Karpas-422 (cell line): ENCODE data around the gene RFT1. TPM values are rescaled to one million over a fixed set of nuclear protein-coding genes. Genes with fewer than 3 reads are reported as not detected.

ENCODE experiments used
- DNase-seq: peaks from one replicate; pipeline ENCODE4 v3.0.0-alpha.2; 2015
- H2AFZ ChIP-seq: fragments of 200-600 bp; sonication (generic); 2 replicates; pipeline ENCODE4 v1.6.1; 2014; ENCODE audit warnings: antibody characterized with exemption, low read length, mixed read lengths
- H3K27ac ChIP-seq: fragments of 200-600 bp; sonication (generic); 2 replicates; pipeline ENCODE4 v1.5.1; 2014; ENCODE audit warnings: mild to moderate bottlenecking, low read length, moderate library complexity
- H3K27me3 ChIP-seq: fragments of 200-600 bp; sonication (generic); 2 replicates; pipeline ENCODE4 v1.6.1; 2014; ENCODE audit warnings: low read length, mixed read lengths
- H3K36me3 ChIP-seq: fragments of 200-600 bp; sonication (generic); 2 replicates; pipeline ENCODE4 v1.6.1; 2014; ENCODE audit warnings: low read length, mixed read lengths; ENCODE audit not compliant: insufficient read depth
- H3K4me1 ChIP-seq: fragments of 200-600 bp; sonication (generic); 2 replicates; pipeline ENCODE4 v1.6.1; 2014; ENCODE audit warnings: mild to moderate bottlenecking, low read length, mixed read lengths
- H3K4me2 ChIP-seq: fragments of 200-600 bp; sonication (generic); 2 replicates; pipeline ENCODE4 v1.6.1; 2014; ENCODE audit warnings: low read length, low read depth, mild to moderate bottlenecking; ENCODE audit not compliant: poor library complexity, severe bottlenecking
- H3K4me3 ChIP-seq: fragments of 200-600 bp; sonication (generic); 2 replicates; pipeline ENCODE4 v1.5.1; 2014; ENCODE audit warnings: mild to moderate bottlenecking, antibody characterized with exemption, low read length, mixed read lengths
- H3K79me2 ChIP-seq: fragments of 200-600 bp; sonication (generic); 2 replicates; pipeline ENCODE4 v1.6.1; 2014; ENCODE audit warnings: mild to moderate bottlenecking, low read length, mixed read lengths
- H3K9ac ChIP-seq: fragments of 200-600 bp; sonication (generic); 2 replicates; pipeline ENCODE4 v1.6.0; 2014; ENCODE audit warnings: low read length
- H3K9me2 ChIP-seq: fragments of 200-600 bp; sonication (generic), shearing (Covaris generic); replicated peaks from 2 replicates; pipeline ENCODE4 v1.6.0; 2014; ENCODE audit warnings: mild to moderate bottlenecking, low read length, moderate library complexity; ENCODE audit not compliant: insufficient read depth
- H3K9me3 ChIP-seq: fragments of 300-700, 200-600 bp; sonication (generic); 2 replicates; pipeline ENCODE4 v1.6.1; 2014; ENCODE audit warnings: low read length, mixed read lengths
- H4K20me1 ChIP-seq: fragments of 200-600 bp; sonication (generic); 2 replicates; pipeline ENCODE4 v1.6.1; 2014; ENCODE audit warnings: mild to moderate bottlenecking, antibody characterized with exemption, low read length, low read depth; ENCODE audit not compliant: insufficient read depth
- total RNA-seq: library from RNA; depleted of rRNA; stranded (reverse); fragments of >200 nt; shearing (Covaris generic); gene quantifications from 2 replicates; pipeline ENCODE4 v1.2.3, GENCODE V29; 2014; ENCODE audit warnings: low replicate concordance

RFT1 gene
- total RNA-seq, 1 experiment from 2014 or later, result 29.9 TPM

GRCh38 chr3:53166781-53167291 is 36.6 kb upstream of the RFT1 start:
- Histone ChIP-seq H3K79me2 (peaks cover 93% of the 10 kb centered on the region), H3K36me3 (no peaks in the 10 kb centered on the region), H3K4me3 (peak overlapping the region; percentile 60), H2AFZ (no peak overlapping the region), H3K27ac (peak overlapping the region; percentile 97), H3K27me3 (no peaks in the 10 kb centered on the region), H3K4me1 (peaks cover 97% of the 10 kb centered on the region), H3K9me3 (no peaks in the 10 kb centered on the region), H4K20me1 (peaks cover 32% of the 10 kb centered on the region; the same call in 1 of the 2 replicates), H3K9ac (peak overlapping the region; percentile 71), H3K9me2 (no peaks in the 10 kb centered on the region), H3K4me2 (peak overlapping the region; percentile 72)
- DNase-seq, result peak; percentile 74

GRCh38 chr3:53166206-53166605 is 36.0 kb upstream of the RFT1 start:
- no peaks in the 10 kb centered on the region for H3K36me3 ChIP-seq
- peak overlapping the region; percentile 60 for H3K4me3 ChIP-seq
- H3K9me2 ChIP-seq, result no peaks in the 10 kb centered on the region
- peaks cover 90% of the 10 kb centered on the region for H3K4me1 ChIP-seq
- H3K79me2 ChIP-seq, result peaks cover 91% of the 10 kb centered on the region
- peak overlapping the region; percentile 97 for H3K27ac ChIP-seq
- DNase-seq, result peak; percentile 63
- H3K9ac ChIP-seq, result peak overlapping the region; percentile 71
- peaks cover 32% of the 10 kb centered on the region; the same call in 1 of the 2 replicates for H4K20me1 ChIP-seq
- no peak overlapping the region for H2AFZ ChIP-seq
- peak overlapping the region; percentile 72 for H3K4me2 ChIP-seq
- H3K27me3 ChIP-seq, result no peaks in the 10 kb centered on the region
- no peaks in the 10 kb centered on the region for H3K9me3 ChIP-seq

- Histone ChIP-seq H3K4me1 (peaks cover 86% of the 10 kb centered on the region), H3K27me3 (no peaks in the 10 kb centered on the region), H3K9me3 (no peaks in the 10 kb centered on the region), H3K4me2 (peak overlapping the region; percentile 72), H3K9ac (peak overlapping the region; percentile 71), H3K27ac (peak overlapping the region; percentile 97), H2AFZ (no peak overlapping the region), H3K36me3 (no peaks in the 10 kb centered on the region), H3K79me2 (peaks cover 78% of the 10 kb centered on the region), H3K4me3 (peak overlapping the region; percentile 60; the same call in 1 of the 2 replicates), H3K9me2 (no peaks in the 10 kb centered on the region), H4K20me1 (peaks cover 32% of the 10 kb centered on the region; the same call in 1 of the 2 replicates)
- DNase-seq, result no peak
Observed at GRCh38 chr3:53164911-53165310, 34.7 kb upstream of the RFT1 start.

DNA sequence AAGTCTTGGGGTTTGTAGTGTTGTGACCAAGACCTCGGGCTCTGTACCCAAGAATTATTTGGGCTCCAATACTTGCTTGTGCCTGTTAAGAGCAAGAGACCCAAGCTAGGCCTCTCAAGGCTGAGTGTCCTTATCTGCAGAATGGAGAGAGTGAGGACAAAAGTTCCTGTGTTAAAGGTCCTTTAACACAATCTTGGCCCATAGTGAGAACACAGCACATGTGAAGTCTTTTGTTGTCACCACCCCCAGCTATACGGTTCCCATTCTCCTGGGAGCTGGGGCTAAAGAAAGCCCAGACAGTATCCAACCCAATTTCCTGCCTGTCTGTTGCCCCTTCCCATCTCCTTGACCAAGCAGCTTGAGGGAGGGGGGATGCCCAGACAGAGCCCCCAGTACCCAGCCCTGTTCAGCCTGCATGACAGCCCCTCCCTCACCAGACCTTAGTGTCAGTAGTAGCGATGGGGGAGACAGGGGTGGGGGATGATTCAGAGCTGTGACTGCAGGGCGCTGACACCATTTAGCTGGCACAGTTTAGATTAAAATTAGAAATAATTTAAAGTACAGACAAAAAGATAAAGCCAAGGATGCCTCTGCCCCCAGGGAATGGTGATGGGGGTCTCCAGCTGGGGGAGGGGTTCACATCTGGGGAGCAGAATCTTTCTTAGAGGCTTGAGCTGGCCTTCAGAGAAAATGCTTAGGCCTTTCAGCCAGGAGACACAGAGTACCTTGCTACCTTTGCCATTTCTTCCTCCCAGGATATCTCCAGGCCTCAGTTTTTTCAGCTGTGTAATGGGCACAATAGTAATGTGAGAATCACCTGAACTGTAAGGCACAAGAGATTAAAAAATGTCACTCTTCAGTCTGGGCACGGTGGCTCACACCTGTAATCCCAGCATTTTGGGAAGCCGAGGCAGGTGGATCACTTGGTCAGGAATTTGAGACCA is 33.5 kb upstream of the RFT1 start:
- Histone ChIP-seq H3K79me2 (peaks cover 66% of the 10 kb centered on the region), H3K9me3 (no peaks in the 10 kb centered on the region), H4K20me1 (peaks cover 32% of the 10 kb centered on the region; the same call in 1 of the 2 replicates), H3K4me2 (peak overlapping the region; percentile 72), H3K36me3 (no peaks in the 10 kb centered on the region), H3K9me2 (no peaks in the 10 kb centered on the region), H3K9ac (peak overlapping the region; percentile 98), H3K4me1 (peaks cover 86% of the 10 kb centered on the region), H2AFZ (no peak overlapping the region), H3K27me3 (no peaks in the 10 kb centered on the region), H3K27ac (peak overlapping the region; percentile 97), H3K4me3 (peak overlapping the region; percentile 79)
- no peak for DNase-seq

- Histone ChIP-seq H3K9me2 (no peaks in the 10 kb centered on the region), H3K27me3 (no peaks in the 10 kb centered on the region), H3K27ac (peak overlapping the region; percentile 97), H2AFZ (no peak overlapping the region), H3K4me2 (peak overlapping the region; percentile 72), H3K4me3 (peak overlapping the region; percentile 79), H3K79me2 (peaks cover 57% of the 10 kb centered on the region), H3K9ac (peak overlapping the region; percentile 98), H3K9me3 (no peaks in the 10 kb centered on the region), H4K20me1 (peaks cover 32% of the 10 kb centered on the region; the same call in 1 of the 2 replicates), H3K36me3 (no peaks in the 10 kb centered on the region), H3K4me1 (peaks cover 86% of the 10 kb centered on the region)
- DNase-seq, result no peak
Observed at GRCh38 chr3:53162672-53163443, 32.6 kb upstream of the RFT1 start.

DNA sequence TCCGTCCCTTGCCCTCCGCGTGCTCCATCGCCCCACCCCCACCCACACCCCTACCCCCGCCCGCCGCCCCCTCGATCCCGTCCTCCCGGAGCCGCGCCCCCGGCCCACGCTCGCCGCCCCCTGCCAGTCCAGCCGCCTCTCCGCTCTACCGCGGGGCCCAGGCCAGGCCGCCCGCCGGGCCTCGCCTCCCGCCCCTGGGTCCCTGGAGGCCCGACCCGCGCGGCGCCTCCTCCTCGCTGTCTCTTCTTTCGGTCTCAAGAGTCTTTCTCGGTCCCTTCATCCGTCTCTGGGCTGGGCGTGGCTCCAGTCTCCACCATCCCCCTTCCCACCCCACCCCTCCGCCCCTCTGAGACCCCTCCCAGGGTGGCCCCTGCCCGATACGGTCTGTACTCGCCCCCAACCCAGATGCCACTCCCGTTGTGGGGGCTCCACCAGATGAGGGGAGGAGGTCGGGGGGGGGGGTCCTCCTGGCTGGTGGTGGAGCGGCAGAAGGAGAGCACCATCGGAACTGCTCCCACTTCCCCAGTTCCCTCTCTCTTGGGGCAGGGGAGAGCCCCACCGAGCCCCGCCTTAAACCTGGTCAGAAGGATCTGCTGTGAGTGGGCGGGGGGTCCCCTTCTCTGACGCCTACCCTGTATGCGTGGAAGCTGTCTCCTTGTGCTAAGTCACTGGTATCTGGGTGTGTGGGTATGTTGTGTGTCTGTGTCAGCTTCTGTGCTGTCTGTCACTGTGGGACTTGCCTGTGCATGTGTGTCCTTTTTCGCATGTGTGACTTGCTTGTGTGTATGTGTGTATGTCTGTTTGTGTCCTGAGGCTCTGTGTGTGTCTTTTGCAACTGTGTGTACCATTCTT is 31.8 kb upstream of the RFT1 start:
- peaks cover 32% of the 10 kb centered on the region; the same call in 1 of the 2 replicates for H4K20me1 ChIP-seq

GRCh38 chr3:53161450-53161819 is 31.2 kb upstream of the RFT1 start:
- no peaks in the 10 kb centered on the region for H3K27me3 ChIP-seq
- H3K4me3 ChIP-seq, result peak overlapping the region; percentile 79
- no peak overlapping the region for H2AFZ ChIP-seq
- no peaks in the 10 kb centered on the region for H3K36me3 ChIP-seq
- H3K79me2 ChIP-seq, result peaks cover 50% of the 10 kb centered on the region
- DNase-seq, result peak; percentile 64
- peak overlapping the region; percentile 97 for H3K27ac ChIP-seq
- H3K4me2 ChIP-seq, result peak overlapping the region; percentile 79
- H3K9me2 ChIP-seq, result no peaks in the 10 kb centered on the region
- no peaks in the 10 kb centered on the region for H3K9me3 ChIP-seq
- H3K4me1 ChIP-seq, result peaks cover 85% of the 10 kb centered on the region
- H4K20me1 ChIP-seq, result peaks cover 28% of the 10 kb centered on the region; the same call in 1 of the 2 replicates
- H3K9ac ChIP-seq, result peak overlapping the region; percentile 98

More for the DNA sequence above, 31.8 kb upstream of the RFT1 start:
- peaks cover 55% of the 10 kb centered on the region for H3K79me2 ChIP-seq
- peak overlapping the region; percentile 79 for H3K4me2 ChIP-seq
- H3K9me2 ChIP-seq, result no peaks in the 10 kb centered on the region
- no peaks in the 10 kb centered on the region for H3K27me3 ChIP-seq
- peak overlapping the region; percentile 79 for H3K4me3 ChIP-seq
- H3K36me3 ChIP-seq, result no peaks in the 10 kb centered on the region
- H3K4me1 ChIP-seq, result peaks cover 86% of the 10 kb centered on the region
- H3K27ac ChIP-seq, result peak overlapping the region; percentile 97
- H2AFZ ChIP-seq, result no peak overlapping the region
- peak; percentile 88 for DNase-seq
- no peaks in the 10 kb centered on the region for H3K9me3 ChIP-seq
- H3K9ac ChIP-seq, result peak overlapping the region; percentile 98
